ENCODE results near the gene TBX5. TPM values are rescaled to one million over a fixed set of nuclear protein-coding genes. Genes with fewer than 3 reads are reported as not detected.

The TBX5 gene
- total RNA-seq, 4 donors from 2014 or later, result 8.6 to 38.8 (median 28.0) TPM

- no peak for TF ChIP-seq EP300 (IDR thresholded peaks at IDR 0.05)
- no peak for TF ChIP-seq POLR2AphosphoS5 (IDR thresholded peaks at IDR 0.05)
- TF ChIP-seq, protein P1, sequence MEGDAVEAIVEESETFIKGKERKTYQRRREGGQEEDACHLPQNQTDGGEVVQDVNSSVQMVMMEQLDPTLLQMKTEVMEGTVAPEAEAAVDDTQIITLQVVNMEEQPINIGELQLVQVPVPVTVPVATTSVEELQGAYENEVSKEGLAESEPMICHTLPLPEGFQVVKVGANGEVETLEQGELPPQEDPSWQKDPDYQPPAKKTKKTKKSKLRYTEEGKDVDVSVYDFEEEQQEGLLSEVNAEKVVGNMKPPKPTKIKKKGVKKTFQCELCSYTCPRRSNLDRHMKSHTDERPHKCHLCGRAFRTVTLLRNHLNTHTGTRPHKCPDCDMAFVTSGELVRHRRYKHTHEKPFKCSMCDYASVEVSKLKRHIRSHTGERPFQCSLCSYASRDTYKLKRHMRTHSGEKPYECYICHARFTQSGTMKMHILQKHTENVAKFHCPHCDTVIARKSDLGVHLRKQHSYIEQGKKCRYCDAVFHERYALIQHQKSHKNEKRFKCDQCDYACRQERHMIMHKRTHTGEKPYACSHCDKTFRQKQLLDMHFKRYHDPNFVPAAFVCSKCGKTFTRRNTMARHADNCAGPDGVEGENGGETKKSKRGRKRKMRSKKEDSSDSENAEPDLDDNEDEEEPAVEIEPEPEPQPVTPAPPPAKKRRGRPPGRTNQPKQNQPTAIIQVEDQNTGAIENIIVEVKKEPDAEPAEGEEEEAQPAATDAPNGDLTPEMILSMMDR (IDR thresholded peaks at IDR 0.05), result no peak
- no peak for TF ChIP-seq POLR2A (IDR thresholded peaks at IDR 0.05)
- peaks cover 0 to 22% (median 0%) of the 10 kb centered on the region in 3 donors for H3K4me1 ChIP-seq
- ATAC-seq, result no peak
- peaks cover 0 to 11% (median 0%) of the 10 kb centered on the region in 3 donors for H3K9me3 ChIP-seq
- peaks cover 86% of the 10 kb centered on the region for H3K27me3 ChIP-seq
- no peak overlapping the region for H3K27ac ChIP-seq
- no peak overlapping the region for H3K4me3 ChIP-seq
- H3K36me3 ChIP-seq, result no peaks in the 10 kb centered on the region
- 3 to 60% methylated on average over 10 to 20 of the region's 23 CpGs for WGBS, 2 donors (ENCODE audit: low coverage in 1 of 2)
Observed at GRCh38 chr12:114441039-114441383, 35.1 kb upstream of the TBX5 start.

GRCh38 chr12:114440270-114441038 is 34.5 kb upstream of the TBX5 start:
- Histone ChIP-seq H3K27me3 (peaks cover 81% of the 10 kb centered on the region), H3K4me3 (no peak overlapping the region), H3K36me3 (no peaks in the 10 kb centered on the region), H3K9me3 (peaks cover 0 to 12% (median 0%) of the 10 kb centered on the region in 3 donors), H3K4me1 (peaks cover 0 to 20% (median 0%) of the 10 kb centered on the region in 3 donors), H3K27ac (no peak overlapping the region)
- 11 to 52% methylated on average over 21 to 37 of the region's 54 CpGs for WGBS, 2 donors (ENCODE audit: low coverage in 1 of 2)
- ATAC-seq, result no peak
- TF ChIP-seq POLR2A (IDR thresholded peaks at IDR 0.05), result no peak
- no peak for TF ChIP-seq POLR2AphosphoS5 (IDR thresholded peaks at IDR 0.05)
- no peak for TF ChIP-seq EP300 (IDR thresholded peaks at IDR 0.05)
- TF ChIP-seq, protein P1 (IDR thresholded peaks at IDR 0.05), result no peak

- peaks cover 0 to 12% (median 0%) of the 10 kb centered on the region in 3 donors for H3K9me3 ChIP-seq
- no peak for ATAC-seq
- H3K36me3 ChIP-seq, result no peaks in the 10 kb centered on the region
- H3K4me3 ChIP-seq, result no peak overlapping the region
- peaks cover 0 to 14% (median 0%) of the 10 kb centered on the region in 3 donors for H3K4me1 ChIP-seq
- peaks cover 74% of the 10 kb centered on the region for H3K27me3 ChIP-seq
- WGBS, 2 donors (ENCODE audit: low coverage in 1 of 2), result 21 to 40% methylated on average over 15 to 17 of the region's 19 CpGs
- TF ChIP-seq POLR2AphosphoS5 (IDR thresholded peaks at IDR 0.05), result no peak
- TF ChIP-seq EP300 (IDR thresholded peaks at IDR 0.05), result no peak
- TF ChIP-seq POLR2A (IDR thresholded peaks at IDR 0.05), result no peak
- TF ChIP-seq, protein P1 (IDR thresholded peaks at IDR 0.05), result no peak
- no peak overlapping the region for H3K27ac ChIP-seq
Observed at GRCh38 chr12:114439817-114440216, 33.9 kb upstream of the TBX5 start.

- Histone ChIP-seq H3K27ac (no peak overlapping the region), H3K4me1 (peaks cover 0 to 12% (median 0%) of the 10 kb centered on the region in 3 donors), H3K27me3 (peaks cover 69% of the 10 kb centered on the region), H3K9me3 (peaks cover 0 to 12% (median 0%) of the 10 kb centered on the region in 3 donors), H3K4me3 (no peak overlapping the region), H3K36me3 (no peaks in the 10 kb centered on the region)
- no peak for ATAC-seq
- TF ChIP-seq POLR2A (IDR thresholded peaks at IDR 0.05) (no peak), EP300 (IDR thresholded peaks at IDR 0.05) (no peak), POLR2AphosphoS5 (IDR thresholded peaks at IDR 0.05) (no peak)
- TF ChIP-seq, protein P1 (IDR thresholded peaks at IDR 0.05), result no peak
- WGBS, 2 donors (ENCODE audit: low coverage in 1 of 2), result 46 to 64% methylated on average over 12 to 17 of the region's 25 CpGs
Observed at GRCh38 chr12:114439261-114439683, 33.3 kb upstream of the TBX5 start.
